HG02852 (cell line): Measurements from ENCODE around the gene DSCAM.

Source experiments
- ATAC-seq: cut with Tn5 transposase; IDR thresholded peaks from one replicate; pipeline ENCODE4 v1.9.1; 2021; ENCODE audit warnings: mild to moderate bottlenecking, moderate library complexity; ENCODE audit not compliant: unreplicated experiment

Gene DSCAM

DNA sequence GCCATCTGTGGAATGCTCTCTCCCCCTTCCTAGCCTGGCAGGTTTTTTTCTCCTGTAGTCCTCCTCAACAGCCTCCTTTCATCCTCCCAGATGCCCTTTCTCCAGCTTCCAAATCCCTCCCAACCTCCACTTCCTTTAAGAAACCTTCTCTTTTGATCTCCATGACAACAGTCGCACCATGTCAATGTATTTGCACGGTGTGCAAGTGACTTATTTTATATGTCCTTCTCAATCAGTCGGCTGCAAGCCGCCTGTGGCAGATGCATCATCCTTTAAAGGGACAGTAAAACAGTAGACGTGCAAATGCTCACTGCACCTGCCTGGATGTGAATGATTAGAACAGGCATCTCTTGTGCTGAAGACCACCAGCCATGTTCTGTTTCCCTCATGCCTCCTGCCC lies 694.5 kb downstream of the DSCAM start:
- no peak for ATAC-seq

DNA sequence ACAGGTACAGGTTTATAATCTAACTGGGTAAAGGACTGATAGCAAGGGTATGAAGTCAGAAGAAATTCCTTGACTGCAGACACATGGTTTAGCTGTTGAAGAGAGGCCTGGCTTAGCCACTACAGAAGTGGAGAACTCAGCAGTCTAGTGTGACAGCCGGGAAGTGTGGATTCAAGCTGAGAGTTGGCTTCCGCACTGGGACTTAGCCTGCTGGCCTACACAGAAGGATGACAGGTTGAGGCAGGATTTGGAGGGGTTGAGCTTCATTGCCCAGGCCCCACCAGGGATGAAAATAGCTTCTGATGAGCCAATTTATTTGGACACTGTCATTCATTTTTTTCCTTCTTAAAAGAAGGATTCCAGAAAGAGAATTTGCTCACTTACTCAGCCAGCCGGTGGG lies 695.3 kb downstream of the DSCAM start:
- no peak for ATAC-seq

DNA sequence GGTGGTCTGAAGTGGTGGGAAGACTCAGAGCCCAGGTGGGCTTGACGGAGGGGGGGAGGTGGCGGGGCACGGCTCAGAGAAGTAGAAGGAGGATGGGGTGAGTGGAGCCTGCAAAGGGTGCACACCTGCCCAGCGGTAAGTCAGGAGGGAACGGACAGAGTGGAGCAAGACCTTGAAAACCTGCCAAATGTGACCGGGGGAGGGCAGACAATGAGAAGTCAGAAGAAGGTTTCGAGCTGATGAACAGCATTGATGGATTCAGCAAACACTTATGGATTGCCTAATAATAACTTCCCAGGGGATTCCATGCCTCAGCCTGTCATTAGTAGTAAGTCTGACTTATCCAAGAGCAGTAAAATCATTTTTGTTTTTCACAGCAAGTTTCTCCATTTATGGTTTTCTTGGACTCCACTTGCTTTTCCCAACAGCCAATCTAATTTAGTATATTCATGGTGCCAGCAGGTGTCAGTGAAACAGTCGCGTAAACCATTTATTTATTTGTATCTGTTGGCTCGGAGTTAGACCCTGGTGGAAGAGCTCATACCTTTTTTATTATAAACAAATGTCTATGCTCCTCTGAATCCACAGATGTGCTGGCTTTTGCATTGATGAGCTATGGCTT lies 700.6 kb downstream of the DSCAM start:
- no peak for ATAC-seq

GRCh38 chr21:40143822-40144525 lies 703.0 kb downstream of the DSCAM start:
- no peak for ATAC-seq

DNA sequence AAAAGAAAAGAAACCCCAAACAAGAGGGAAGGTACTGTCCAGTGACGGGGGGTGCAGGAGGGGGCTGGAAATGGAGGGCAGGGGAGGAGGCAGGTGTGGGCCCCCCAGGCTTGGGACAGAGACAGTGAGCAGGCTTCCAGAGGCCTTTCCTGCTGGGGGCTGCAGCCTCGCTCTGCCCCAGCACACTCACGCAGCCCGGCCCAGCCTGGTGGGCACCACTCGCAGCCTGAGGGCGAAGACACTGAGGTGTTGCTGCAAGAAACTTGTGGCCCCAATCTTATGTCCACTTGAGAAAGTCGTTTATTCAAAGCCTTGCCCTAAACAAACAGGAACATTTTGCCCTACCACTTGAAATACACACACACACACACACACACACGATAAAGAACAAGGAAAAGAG lies 705.3 kb downstream of the DSCAM start:
- ATAC-seq: no peak

- no peak for ATAC-seq
Observed at GRCh38 chr21:40140675-40141074, 706.3 kb downstream of the DSCAM start.

- no peak for ATAC-seq
Observed at GRCh38 chr21:40139636-40140035, 707.3 kb downstream of the DSCAM start.

DNA sequence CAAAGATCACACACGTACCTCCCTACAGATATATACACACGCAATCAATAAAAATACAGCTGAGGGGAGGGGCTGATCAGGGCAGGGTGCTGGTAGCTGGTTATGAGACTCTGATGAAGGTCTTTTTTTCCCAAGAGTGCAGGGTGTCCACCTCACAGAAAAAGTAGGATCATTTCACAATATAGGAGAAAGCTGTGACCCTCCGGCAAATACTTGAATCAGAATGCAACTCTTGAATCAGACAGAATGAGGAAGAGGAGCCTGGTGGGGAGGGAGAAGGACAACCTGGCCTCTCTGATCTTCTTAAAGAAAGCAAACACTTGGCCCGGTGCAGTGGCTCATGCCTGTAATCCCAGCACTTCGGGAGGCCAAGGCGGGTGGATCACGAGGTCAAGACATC lies 710.4 kb downstream of the DSCAM start:
- no peak for ATAC-seq

DNA sequence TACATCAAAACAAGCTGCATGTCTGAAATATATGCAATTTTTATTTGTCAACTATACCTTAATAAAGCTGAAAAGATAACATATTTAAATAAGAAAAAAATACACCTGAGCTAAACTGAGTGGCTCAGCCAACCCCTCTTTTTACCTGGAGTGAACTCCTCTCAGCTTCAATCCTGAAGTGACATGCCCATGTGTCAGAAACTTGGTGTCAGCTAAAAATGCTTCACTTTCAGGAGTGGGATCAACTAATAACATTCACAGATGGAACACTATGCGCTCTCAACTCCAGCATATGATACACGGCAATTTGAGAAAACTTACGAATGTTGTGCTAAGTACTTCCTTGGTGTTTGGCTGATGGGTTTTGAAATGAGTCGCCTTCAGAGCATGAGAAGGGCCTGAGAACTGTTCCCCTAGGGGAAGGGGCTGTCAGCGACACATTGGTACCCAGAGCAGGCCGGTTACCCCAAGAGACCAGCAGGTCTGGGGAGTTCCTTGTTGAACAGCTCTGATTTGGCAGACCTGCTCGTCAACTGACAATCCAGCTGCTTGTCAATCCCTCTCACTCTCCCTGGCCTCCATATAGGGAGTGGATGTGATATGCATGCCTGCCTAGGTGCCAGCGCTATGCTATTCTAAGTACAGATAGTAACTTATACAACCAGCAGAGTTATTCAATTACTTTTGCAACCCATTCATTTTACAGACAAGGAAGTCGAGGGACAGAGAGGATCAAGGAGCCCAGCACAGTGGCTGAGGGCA lies 712.0 kb downstream of the DSCAM start:
- no peak for ATAC-seq

- no peak for ATAC-seq
Observed at GRCh38 chr21:40130476-40130875, 716.5 kb downstream of the DSCAM start.

DNA sequence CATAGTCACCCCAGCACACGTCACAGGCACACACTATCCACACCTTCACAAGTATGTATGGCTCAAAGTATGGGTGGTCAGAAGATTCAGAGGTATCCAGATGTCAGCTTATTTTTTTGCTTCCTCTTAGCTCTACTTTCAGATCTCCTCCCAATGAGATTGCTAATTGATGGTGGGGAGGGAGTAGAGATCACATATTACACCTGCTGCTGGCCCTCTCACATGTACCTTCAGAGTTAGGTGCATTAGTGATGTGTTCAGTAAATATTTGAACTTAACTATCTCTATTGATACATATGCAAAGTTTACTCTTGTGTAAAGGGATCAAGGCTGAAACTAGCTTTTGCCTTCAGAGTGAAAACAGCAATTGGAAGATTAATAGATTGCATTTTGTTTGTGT lies 717.1 kb downstream of the DSCAM start:
- ATAC-seq: no peak

GRCh38 chr21:40128891-40129290 lies 718.1 kb downstream of the DSCAM start:
- ATAC-seq: no peak

DNA sequence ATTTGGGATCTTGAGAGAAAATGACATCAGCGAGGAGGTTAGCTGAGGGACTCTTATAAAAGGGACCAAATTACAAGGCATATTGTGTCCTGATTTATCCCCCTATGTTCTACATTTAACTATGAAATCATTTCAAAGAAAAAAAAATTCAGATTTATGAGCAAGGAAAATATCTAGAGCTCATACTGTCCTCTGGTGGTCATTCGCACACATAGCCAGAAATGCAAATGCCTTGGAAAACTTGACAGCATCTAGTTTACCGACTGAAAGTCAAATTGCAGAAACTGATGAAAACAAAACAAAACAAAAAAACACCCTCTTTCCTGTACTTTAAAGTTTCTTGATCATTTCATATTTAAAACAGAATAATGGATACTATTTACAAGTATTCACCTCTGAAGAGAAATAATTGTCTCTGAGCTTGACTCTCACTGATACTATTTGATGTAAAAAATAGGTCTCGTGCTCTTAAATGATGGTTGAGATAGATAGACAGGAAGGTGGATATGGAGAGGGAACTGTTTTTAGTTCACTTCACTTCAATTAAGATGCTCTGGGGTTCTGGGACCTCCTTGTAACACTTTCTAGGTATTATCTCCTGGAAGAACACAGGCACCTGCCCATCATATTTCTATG lies 725.9 kb downstream of the DSCAM start:
- no peak for ATAC-seq

DNA sequence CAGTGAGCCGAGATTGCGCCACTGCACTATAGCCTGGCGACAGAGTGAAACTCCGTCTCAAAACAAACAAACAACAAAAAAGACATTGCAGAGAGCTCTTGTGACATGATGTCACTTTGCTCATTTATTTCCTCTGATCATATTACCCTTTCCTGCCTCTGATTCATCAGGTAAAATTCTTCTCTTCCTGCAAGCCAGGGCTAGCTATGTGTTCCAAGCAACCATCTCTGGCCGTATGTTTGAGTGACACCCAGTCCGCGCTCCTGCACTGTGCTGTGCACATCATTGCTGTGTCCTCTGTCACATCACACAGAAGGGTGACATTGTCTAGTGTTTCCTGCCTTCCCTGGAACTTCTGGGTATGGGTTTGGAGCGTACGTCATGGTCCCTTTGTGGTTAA lies 728.4 kb downstream of the DSCAM start:
- no peak for ATAC-seq

DNA sequence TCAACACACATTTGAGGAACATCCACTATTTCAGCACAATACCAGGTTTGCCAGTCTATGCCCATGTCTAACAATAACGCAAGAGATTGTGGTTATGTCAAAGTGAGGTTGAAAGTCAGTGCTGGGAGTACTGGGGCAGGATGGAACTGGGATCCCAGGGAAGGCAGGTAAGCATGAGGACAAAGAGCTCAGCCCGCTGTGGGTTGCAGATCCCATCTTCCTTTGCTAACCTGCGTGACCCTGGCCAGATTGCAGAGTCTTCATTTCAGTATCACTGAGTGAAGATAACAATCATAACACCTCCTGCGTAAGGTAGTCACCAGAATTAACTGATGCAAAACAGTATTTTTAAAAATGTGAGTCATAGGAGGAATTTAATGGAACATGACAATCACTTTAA lies 729.7 kb downstream of the DSCAM start:
- ATAC-seq: no peak

DNA sequence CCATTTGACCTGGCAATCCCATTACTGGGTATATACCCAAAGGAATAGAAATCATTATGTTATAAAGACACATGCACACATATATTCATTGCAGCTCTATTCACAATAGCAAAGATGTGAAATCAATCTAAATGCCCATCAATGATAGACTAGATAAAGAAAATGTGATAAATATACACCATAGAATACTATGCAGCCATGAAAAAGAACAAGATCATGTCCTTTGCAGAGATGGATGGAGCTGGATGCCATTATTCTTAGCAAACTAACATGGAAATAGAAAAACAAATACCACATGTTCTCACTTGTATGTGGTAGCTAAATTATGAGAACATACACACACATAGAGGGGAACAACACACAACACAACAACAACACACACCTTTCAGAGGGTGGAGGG lies 731.2 kb downstream of the DSCAM start:
- ATAC-seq: no peak

DNA sequence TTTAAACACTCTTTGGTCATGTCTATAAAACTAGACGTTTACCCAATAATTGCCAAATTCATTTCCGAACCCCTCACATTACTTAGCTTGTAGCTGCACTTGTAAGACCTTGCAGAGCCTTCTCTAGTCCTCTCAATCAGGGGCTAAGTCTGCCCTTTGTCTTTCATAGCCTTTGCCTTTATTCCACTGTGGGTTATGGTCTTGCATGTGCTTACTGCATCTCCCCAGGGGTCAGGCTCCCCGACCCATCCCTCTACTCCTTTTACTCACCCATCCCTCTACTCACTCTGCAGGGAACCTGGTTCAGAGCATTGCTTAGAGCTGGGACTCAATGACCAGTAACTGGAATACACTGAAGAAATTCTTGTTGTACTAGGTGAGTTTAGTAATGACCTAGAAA lies 744.3 kb downstream of the DSCAM start:
- ATAC-seq: no peak

DNA sequence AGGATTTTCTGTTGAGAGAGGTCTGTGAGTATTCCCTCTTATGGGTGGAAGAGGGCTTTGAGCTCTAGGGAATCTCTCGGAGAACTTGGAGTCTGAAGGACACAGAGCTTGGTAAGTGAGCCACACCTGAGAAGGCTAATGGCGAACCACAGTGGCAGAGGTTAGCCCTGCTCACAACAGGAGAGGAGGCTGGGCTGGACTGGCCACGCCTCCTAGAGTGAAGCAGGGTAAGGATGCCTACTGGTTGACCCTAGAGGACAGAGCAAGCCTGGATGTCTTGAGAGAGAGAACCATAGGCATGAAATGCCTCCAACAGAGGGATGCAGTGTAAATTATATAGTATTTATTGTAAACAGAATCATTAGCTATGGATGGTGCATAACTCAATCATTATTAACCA lies 747.1 kb downstream of the DSCAM start:
- ATAC-seq: no peak

DNA sequence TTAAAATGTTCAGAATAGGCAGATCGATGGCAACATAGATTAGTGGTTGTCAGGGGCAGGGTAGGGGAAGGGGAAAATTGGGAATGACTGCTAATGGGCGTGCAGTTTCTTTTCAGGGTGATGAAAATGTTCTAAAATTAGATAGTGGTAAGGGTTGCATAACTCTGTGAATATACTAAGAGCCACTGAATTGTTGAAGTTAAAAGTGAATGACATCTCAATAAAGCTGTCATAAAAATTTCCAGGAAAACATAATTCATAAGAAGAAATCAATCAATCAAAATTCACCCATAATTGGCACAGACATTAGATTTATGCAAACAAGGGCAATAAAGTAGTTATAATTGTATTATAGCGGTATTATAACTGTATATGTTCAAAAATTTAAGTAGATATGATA lies 751.5 kb downstream of the DSCAM start:
- no peak for ATAC-seq

GRCh38 chr21:40080385-40080784 lies 766.6 kb downstream of the DSCAM start:
- no peak for ATAC-seq

DNA sequence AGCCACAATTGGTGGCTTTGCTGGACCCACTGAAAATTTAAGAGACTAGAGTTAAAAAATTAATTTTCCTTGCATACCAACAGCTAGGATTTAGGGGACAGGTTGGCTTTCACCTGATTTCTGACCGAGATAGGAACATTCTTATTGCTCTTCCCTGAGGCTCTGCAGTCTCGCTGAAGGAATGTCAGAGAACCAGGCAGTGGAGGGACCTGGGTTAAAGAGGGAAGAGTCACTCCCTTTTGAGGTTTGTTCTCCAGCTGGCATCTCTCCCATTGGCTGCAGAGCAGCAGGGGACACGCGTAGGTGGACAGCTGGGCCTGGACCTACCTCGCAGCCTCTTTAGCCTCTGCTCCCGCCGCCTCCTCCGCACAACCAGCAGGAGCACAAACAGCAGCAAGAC lies 772.2 kb downstream of the DSCAM start:
- no peak for ATAC-seq

GRCh38 chr21:40074198-40074597 lies 772.8 kb downstream of the DSCAM start:
- no peak for ATAC-seq
